ENCODE measurements around the gene RTL1. TPM values are rescaled to one million over a fixed set of nuclear protein-coding genes. Genes with fewer than 3 reads are reported as not detected.

RTL1 gene
- total and polyA plus RNA-seq, 2 donors (not counting 3 experiments of a cell fraction or from before 2014, with no cell fraction given), result not detected

- Histone ChIP-seq H3K27ac (ENCODE audit: insufficient read depth, low read depth, low read length) (no peak overlapping the region), H3K4me1 (ENCODE audit: control insufficient read depth, extremely low read depth, insufficient read depth, low read length) (no peaks in the 10 kb centered on the region), H3K79me2 (ENCODE audit: control insufficient read depth, insufficient read depth, low read length) (no peaks in the 10 kb centered on the region), H3K36me3 (ENCODE audit: control insufficient read depth in 2 of 2, extremely low read depth in 1 of 2, insufficient read depth in 2 of 2, low read length in 2 of 2) (peaks cover 2 to 10% of the 10 kb centered on the region in 2 experiments), H3K9me3 (replicated peaks; ENCODE audit: control insufficient read depth, insufficient read depth, low read length) (no peaks in the 10 kb centered on the region), H4K20me1 (replicated peaks; ENCODE audit: control insufficient read depth, extremely low read depth, insufficient read depth, low read length) (no peaks in the 10 kb centered on the region), H2AFZ (ENCODE audit: low read depth, low read length) (no peak overlapping the region), H3K27me3 (ENCODE audit: control insufficient read depth in 2 of 2, insufficient read depth in 2 of 2, low read length in 2 of 2) (no peaks in the 10 kb centered on the region), H3K4me2 (ENCODE audit: insufficient read depth, low read length) (no peak overlapping the region), H3K9me1 (replicated peaks; ENCODE audit: control insufficient read depth, extremely low read depth, insufficient read depth, low read length) (no peaks in the 10 kb centered on the region), H3K4me3 (replicated peaks in 1 of 3; ENCODE audit: insufficient read depth in 1 of 3, low read depth in 1 of 3, low read length in 3 of 3) (no peak overlapping the region), H3K9ac (replicated peaks; ENCODE audit: extremely low read depth, insufficient read depth, low read length) (no peak overlapping the region)
- no peak for TF ChIP-seq FOS (IDR thresholded peaks at IDR 0.05; ENCODE audit: borderline replicate concordance, insufficient read depth, low read length)
- TF ChIP-seq POLR2AphosphoS5 (IDR thresholded peaks at IDR 0.05; ENCODE audit: insufficient read depth, low read depth, low read length), result no peak
- no peak for TF ChIP-seq MYC (IDR thresholded peaks at IDR 0.05; ENCODE audit: low read depth, low read length)
- no peak for TF ChIP-seq EZH2 (IDR thresholded peaks at IDR 0.05; ENCODE audit: borderline replicate concordance, low read depth, low read length, severe bottlenecking)
- no peak for TF ChIP-seq GATA2 (IDR thresholded peaks at IDR 0.05; ENCODE audit: insufficient read depth, insufficient read length, low read depth, low read length)
- TF ChIP-seq MAX (IDR thresholded peaks at IDR 0.05; ENCODE audit: insufficient read depth, insufficient read length), result no peak
- TF ChIP-seq CTCF (IDR thresholded peaks at IDR 0.05; ENCODE audit: extremely low read depth in 1 of 2, insufficient read depth in 1 of 2, low read depth in 1 of 2, low read length in 2 of 2), result no peak
- TF ChIP-seq JUN (IDR thresholded peaks at IDR 0.05; ENCODE audit: borderline replicate concordance, insufficient read depth, insufficient read length, low read depth), result no peak
- no peak for TF ChIP-seq POLR2A (IDR thresholded peaks at IDR 0.05; ENCODE audit: low read depth, low read length)
- DNase-seq (ENCODE audit: low read depth, low spot score) (no peak), FAIRE-seq (no peak)
- BruUV-seq (replicated peaks), result no TSS peak
- POLR2A ChIA-PET, result no interaction called here
- intact Hi-C loops (cut with micrococcal nuclease) (no loop called here), dilution Hi-C loops (cut with MboI; ENCODE audit: extremely low pct_ligation_motif_present, low sequenced_read_pairs) (no loop called here)
- CTCF ChIA-PET, result no interaction called here
Observed at GRCh38 chr14:100892496-100893227, 10.9 kb downstream of the RTL1 start.

All from endothelial cell of umbilical vein (primary cell).